ENCODE data around the gene ATE1. TPM values are rescaled to one million over a fixed set of nuclear protein-coding genes. Genes with fewer than 3 reads are reported as not detected.
"Not testable (repeated sequence)": the region's sequence is repeated elsewhere in the genome, so short reads cannot be mapped to it uniquely, and the experiment has no call there.

The ATE1 gene
- total RNA-seq, 1 donor, result 15.9 TPM

GRCh38 chr10:121797490-121797889 is 130.3 kb downstream of the ATE1 start:
- DNase-seq (ENCODE audit: low read depth in 2 of 3, low spot score in 2 of 3), result no peak

GRCh38 chr10:121796342-121796741 is 131.5 kb downstream of the ATE1 start:
- no peak for DNase-seq (ENCODE audit: low read depth in 2 of 3, low spot score in 2 of 3)

- DNase-seq (ENCODE audit: low read depth in 2 of 3, low spot score in 2 of 3), result no peak
These were observed 135.6 kb downstream of the ATE1 start for GRCh38 chr10:121792198-121792597.

- DNase-seq (ENCODE audit: low read depth in 2 of 3, low spot score in 2 of 3), result no peak
These were observed 136.1 kb downstream of the ATE1 start for GRCh38 chr10:121791761-121792160.

GRCh38 chr10:121788717-121789116 is 139.1 kb downstream of the ATE1 start:
- no peak for DNase-seq (ENCODE audit: low read depth in 2 of 3, low spot score in 2 of 3)

- no peak for DNase-seq (ENCODE audit: low read depth in 2 of 3, low spot score in 2 of 3)
These were observed 139.7 kb downstream of the ATE1 start for GRCh38 chr10:121788115-121788514.

GRCh38 chr10:121787169-121787568 is 140.7 kb downstream of the ATE1 start:
- no peak for DNase-seq (ENCODE audit: low read depth in 2 of 3, low spot score in 2 of 3)

GRCh38 chr10:121783782-121784372 is 144.0 kb downstream of the ATE1 start:
- DNase-seq (ENCODE audit: low read depth in 2 of 3, low spot score in 2 of 3), result no peak

- no peak for DNase-seq (ENCODE audit: low read depth in 2 of 3, low spot score in 2 of 3)
These were observed 146.7 kb downstream of the ATE1 start for GRCh38 chr10:121781101-121781500.

- DNase-seq (ENCODE audit: low read depth in 2 of 3, low spot score in 2 of 3), result no peak
These were observed 153.0 kb downstream of the ATE1 start for GRCh38 chr10:121774813-121775212.

- DNase-seq (ENCODE audit: low read depth in 2 of 3, low spot score in 2 of 3), result no peak
These were observed 153.4 kb downstream of the ATE1 start for GRCh38 chr10:121774404-121774803.

GRCh38 chr10:121772884-121773283 is 154.9 kb downstream of the ATE1 start:
- DNase-seq (ENCODE audit: low read depth in 2 of 3, low spot score in 2 of 3), result no peak

GRCh38 chr10:121772406-121772805 is 155.4 kb downstream of the ATE1 start:
- DNase-seq (ENCODE audit: low read depth in 2 of 3, low spot score in 2 of 3), result no peak

GRCh38 chr10:121771966-121772365 is 155.9 kb downstream of the ATE1 start:
- DNase-seq (ENCODE audit: low read depth in 2 of 3, low spot score in 2 of 3), result no peak

- no peak for DNase-seq (ENCODE audit: low read depth in 2 of 3, low spot score in 2 of 3)
These were observed 161.4 kb downstream of the ATE1 start for GRCh38 chr10:121766426-121766825.

GRCh38 chr10:121765204-121765603 is 162.6 kb downstream of the ATE1 start:
- DNase-seq (ENCODE audit: low read depth in 2 of 3, low spot score in 2 of 3), result no peak

GRCh38 chr10:121764233-121764942 is 163.4 kb downstream of the ATE1 start:
- DNase-seq (ENCODE audit: low read depth in 2 of 3, low spot score in 2 of 3), result no peak

- not testable (repeated sequence) for DNase-seq (ENCODE audit: low read depth in 2 of 3, low spot score in 2 of 3)
These were observed 170.6 kb downstream of the ATE1 start for GRCh38 chr10:121757241-121757640.

GRCh38 chr10:121755496-121755895 is 172.3 kb downstream of the ATE1 start:
- DNase-seq (ENCODE audit: low read depth in 2 of 3, low spot score in 2 of 3), result not testable (repeated sequence)

GRCh38 chr10:121754666-121755065 is 173.2 kb downstream of the ATE1 start:
- no peak for DNase-seq (ENCODE audit: low read depth in 2 of 3, low spot score in 2 of 3)

- no peak for DNase-seq (ENCODE audit: low read depth in 2 of 3, low spot score in 2 of 3)
These were observed 173.9 kb downstream of the ATE1 start for GRCh38 chr10:121753726-121754476.

All from hematopoietic multipotent progenitor cell (in vitro differentiated cells).